GM21576 (cell line): Measurements from ENCODE around the gene IGLL1.

Experiments used
- ATAC-seq: cut with Tn5 transposase; IDR thresholded peaks from one replicate; pipeline ENCODE4 v1.9.1; 2021; ENCODE audit warnings: mild to moderate bottlenecking, moderate library complexity; ENCODE audit not compliant: unreplicated experiment

The IGLL1 gene

DNA sequence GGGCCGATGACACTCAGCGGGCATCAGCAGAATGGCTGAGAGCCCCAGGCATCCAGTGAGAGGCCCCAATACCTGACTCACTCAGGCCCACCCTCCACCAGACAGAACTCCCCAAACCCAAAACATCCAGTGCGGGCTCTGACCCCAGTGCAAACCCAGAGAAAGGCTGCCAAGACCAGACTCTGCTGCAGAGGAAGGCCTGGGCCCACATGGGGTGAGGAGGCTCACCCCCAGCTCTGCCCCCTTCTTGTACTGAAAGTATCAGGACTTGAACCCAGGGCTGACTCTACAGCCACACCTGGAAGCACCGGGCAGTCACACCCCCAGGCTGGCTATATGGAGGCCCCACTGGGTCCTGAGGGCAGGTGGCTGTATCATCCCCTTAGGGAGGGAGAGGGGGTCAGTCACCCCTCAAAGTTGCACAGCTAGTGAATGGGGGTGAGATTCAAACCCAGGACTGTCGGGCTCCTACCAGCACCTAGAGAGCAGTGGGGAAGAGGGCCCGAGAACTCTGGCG is 49.3 kb downstream of the IGLL1 start:
- no peak for ATAC-seq

DNA sequence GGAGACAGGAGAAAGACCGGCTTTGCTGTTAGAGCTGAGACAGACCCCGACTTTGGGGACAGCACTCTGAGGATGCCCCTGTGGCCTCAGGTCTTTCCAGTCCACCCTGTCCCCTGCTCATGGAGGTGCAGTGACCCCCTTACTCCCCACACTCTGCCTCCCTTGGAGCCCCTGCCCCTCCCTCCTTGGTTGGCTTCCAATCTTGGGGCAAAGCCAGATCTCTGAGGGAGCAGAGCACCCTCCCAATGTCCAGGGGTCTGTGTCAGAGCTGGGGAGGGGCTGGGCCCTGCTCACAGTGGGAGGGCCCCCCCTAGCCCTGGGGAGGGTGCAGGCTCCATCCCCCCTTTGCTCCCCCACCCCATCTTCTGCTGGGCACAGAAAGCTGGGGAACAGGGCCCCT is 50.0 kb downstream of the IGLL1 start:
- ATAC-seq, result no peak

- no peak for ATAC-seq
Observed at GRCh38 chr22:23529166-23530103, 50.7 kb downstream of the IGLL1 start.

- ATAC-seq, result no peak
Observed at GRCh38 chr22:23527971-23528740, 51.9 kb downstream of the IGLL1 start.

GRCh38 chr22:23526596-23527316 is 53.3 kb downstream of the IGLL1 start:
- no peak for ATAC-seq

DNA sequence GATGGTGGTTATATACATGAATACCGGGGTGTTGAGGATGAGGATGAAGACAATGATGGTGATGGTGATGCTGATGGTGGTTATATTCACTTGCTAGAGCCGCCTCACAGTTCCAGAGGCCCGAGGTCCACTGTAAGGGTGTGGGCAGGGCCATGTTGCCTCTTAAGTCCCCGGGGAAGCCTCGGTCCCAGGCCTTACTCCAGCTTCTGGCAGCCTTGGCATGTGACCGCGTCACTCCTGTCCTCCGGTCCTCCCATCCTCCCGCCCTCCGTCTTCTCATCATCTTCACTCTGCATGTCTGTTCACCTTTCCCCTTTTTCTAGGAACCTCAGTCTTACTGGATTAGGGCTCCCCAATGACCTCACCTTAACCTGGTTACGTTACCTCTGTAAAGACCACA is 54.6 kb downstream of the IGLL1 start:
- no peak for ATAC-seq

DNA sequence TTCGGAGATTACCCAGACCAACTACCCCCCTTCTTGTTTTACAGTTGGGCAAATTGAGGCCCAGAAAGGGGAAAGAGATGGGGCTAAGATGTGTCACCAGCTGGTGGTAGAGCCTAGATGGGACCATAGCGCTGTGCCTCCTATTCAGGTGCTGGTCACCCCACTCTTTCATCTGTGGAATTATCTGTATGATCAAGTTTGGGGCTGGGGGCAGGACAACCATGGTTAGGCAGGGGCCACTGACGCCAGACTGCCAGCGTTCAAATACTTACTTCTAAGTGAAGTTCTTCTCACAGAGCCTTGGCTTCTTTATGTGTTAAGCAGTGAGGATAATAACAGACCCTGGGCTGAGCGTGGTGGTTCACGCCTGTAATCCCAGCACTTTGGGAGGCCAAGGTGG is 55.9 kb downstream of the IGLL1 start:
- no peak for ATAC-seq

GRCh38 chr22:23523713-23524112 is 56.4 kb downstream of the IGLL1 start:
- no peak for ATAC-seq
